ENCODE results near the gene NR1H3. TPM values are rescaled to one million over a fixed set of nuclear protein-coding genes. Genes with fewer than 3 reads are reported as not detected.

Gene NR1H3
- total RNA-seq (2022; extraction: Qiagen RNA extraction; ENCODE audit: low read depth), result 7.0 to 14.2 TPM (median 12.7 TPM) in 5 replicates

GRCh38 chr11:47257517-47258316 lies at the start of gene NR1H3:
TSS of gene NR1H3 (plus strand) at chr11:47257996. CDS start at chr11:47259217, 1,221 bp downstream.

GRCh38 chr11:47248664-47249377 lies 9.0 kb upstream of the NR1H3 start, which contains the start of gene ACP2:
TSS of gene ACP2 (minus strand) at chr11:47248814. CDS start at chr11:47248789, 25 bp downstream.

GRCh38 chr11:47269829-47270305 lies 12.1 kb downstream of the NR1H3 start, which contains the start of gene MADD:
TSS of gene MADD (plus strand) at chr11:47270133.

Other genes starting within 250 kb of the NR1H3 start
- 25.9 to 36.5 TPM (median 26.6 TPM) in 5 replicates for gene ARFGAP2, start 81.1 kb upstream of the NR1H3 start, total RNA-seq (2022; extraction: Qiagen RNA extraction; ENCODE audit: low read depth)
- gene PACSIN3, start 71.6 kb upstream of the NR1H3 start, total RNA-seq (2022; extraction: Qiagen RNA extraction; ENCODE audit: low read depth), result 23.4 to 32.4 TPM (median 27.0 TPM) in 5 replicates
- gene DDB2, start 43.0 kb upstream of the NR1H3 start, total RNA-seq (2022; extraction: Qiagen RNA extraction; ENCODE audit: low read depth), result 76.4 to 93.2 TPM (median 83.3 TPM) in 5 replicates
- 21.5 to 31.5 TPM (median 22.8 TPM) in 5 replicates for gene ACP2, start 9.2 kb upstream of the NR1H3 start, total RNA-seq (2022; extraction: Qiagen RNA extraction; ENCODE audit: low read depth)
- 18.5 to 24.3 TPM (median 21.0 TPM) in 5 replicates for gene MADD, start 12.1 kb downstream of the NR1H3 start, total RNA-seq (2022; extraction: Qiagen RNA extraction; ENCODE audit: low read depth)
- gene MYBPC3, start 94.7 kb downstream of the NR1H3 start, total RNA-seq (2022; extraction: Qiagen RNA extraction; ENCODE audit: low read depth), result 0.02 to 0.10 TPM (median 0.06 TPM) in 5 replicates
- 0.15 TPM in 1 of 5 replicates, not detected in the others for gene SPI1, start 120.6 kb downstream of the NR1H3 start, total RNA-seq (2022; extraction: Qiagen RNA extraction; ENCODE audit: low read depth)
- 49.5 to 58.9 TPM (median 53.1 TPM) in 5 replicates for gene SLC39A13, start 150.6 kb downstream of the NR1H3 start, total RNA-seq (2022; extraction: Qiagen RNA extraction; ENCODE audit: low read depth)
- 180 to 224 TPM (median 193 TPM) in 5 replicates for gene PSMC3, start 168.4 kb downstream of the NR1H3 start, total RNA-seq (2022; extraction: Qiagen RNA extraction; ENCODE audit: low read depth)
- gene RAPSN, start 191.1 kb downstream of the NR1H3 start, total RNA-seq (2022; extraction: Qiagen RNA extraction; ENCODE audit: low read depth), result 0.07 to 0.10 TPM in 2 of 5 replicates, not detected in the others